ENCODE measurements around the gene IDI1.
A peak's percentile ranks its signal among the peaks of the same experiment; 100 is the strongest.

IDI1 gene

DNA sequence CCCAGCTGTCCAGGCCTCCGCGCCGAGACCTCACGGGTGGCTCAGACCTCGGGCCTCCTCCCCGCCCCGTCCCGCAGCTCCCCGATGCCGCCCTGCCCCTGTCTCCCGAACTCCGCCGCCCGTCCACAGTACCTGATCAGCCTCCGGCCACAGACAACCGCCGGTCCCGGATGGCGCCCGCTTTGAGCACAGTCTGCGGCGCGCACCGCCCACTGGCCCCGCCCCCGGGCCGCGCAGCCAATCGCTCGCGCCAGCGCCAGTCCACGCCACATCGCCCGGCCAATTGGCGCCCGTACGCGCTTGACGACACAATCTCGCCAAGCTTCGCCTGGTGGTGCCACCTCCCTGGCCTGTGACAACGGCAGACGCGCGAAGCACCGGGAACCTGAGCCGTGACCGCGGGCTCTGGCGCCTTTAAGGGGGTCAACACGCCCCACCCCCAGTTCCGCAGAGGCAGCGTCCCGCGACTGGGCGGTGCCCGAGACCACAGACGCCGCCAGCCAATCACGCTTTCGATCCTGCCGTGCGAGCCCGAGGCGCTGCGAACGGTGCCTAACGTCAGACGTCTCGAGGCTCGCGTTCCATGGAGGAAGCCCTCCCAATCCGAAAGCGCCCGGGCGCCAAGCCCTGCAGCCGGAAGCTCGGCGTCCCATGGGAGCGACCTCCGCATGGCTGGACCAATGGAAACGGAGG, at the start of gene IDI1:
IDI1 (minus strand) TSS at position 388 of the 693 bp plus-strand sequence; CDS start at position 272, 116 bp downstream.
- Histone ChIP-seq H3K4me3 (ENCODE audit: low read depth in 1 of 2, low read length in 2 of 2) (peak within 1 kb of the TSS; percentile 80 to 87), H3K27me3 (ENCODE audit: low read depth, low read length) (no peaks in the 10 kb centered on the region), H3K9me3 (ENCODE audit: control insufficient read depth in 1 of 2, low read length in 2 of 2) (no peaks in the 10 kb centered on the region), H3K36me3 (ENCODE audit: control insufficient read depth in 1 of 2, insufficient read depth in 2 of 2, low read length in 2 of 2) (peaks cover 4 to 7% of the 10 kb centered on the region in 2 donors), H3K27ac (ENCODE audit: low read length) (peak within 1 kb of the TSS; percentile 94), H3K4me1 (ENCODE audit: control insufficient read depth in 1 of 2, insufficient read depth in 2 of 2, low read length in 2 of 2) (peaks cover 4 to 24% of the 10 kb centered on the region in 2 donors)

DNA sequence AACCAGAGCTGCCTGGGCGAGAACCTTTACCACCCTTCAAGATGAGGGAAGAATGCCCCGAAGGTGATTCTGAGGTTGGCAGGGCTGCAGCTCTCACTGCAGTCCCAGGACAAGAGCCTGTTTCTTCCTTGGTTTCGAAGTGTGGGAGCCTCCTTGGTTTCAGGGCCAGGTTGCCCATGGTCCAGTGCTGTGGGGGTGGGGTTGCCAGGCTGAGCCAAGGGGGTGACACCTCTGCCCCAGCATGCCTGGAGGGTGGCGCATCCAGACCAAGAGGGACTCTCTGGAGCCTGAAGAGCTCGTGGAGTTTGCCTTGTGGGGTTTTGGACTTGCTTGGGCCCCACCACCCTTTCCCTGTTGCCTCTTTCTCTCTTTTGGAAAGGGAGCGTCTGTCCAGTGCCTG, 48.5 kb upstream of the IDI1 start:
- no peaks in the 10 kb centered on the region for H3K9me3 ChIP-seq (ENCODE audit: control insufficient read depth in 1 of 2, low read length in 2 of 2)
- no peaks in the 10 kb centered on the region for H3K27me3 ChIP-seq (ENCODE audit: low read depth, low read length)
- peaks cover 0 to 9% of the 10 kb centered on the region in 2 donors for H3K4me1 ChIP-seq (ENCODE audit: control insufficient read depth in 1 of 2, insufficient read depth in 2 of 2, low read length in 2 of 2)
- no peak overlapping the region for H3K4me3 ChIP-seq (ENCODE audit: low read depth in 1 of 2, low read length in 2 of 2)
- no peak overlapping the region for H3K27ac ChIP-seq (ENCODE audit: low read length)
- H3K36me3 ChIP-seq (ENCODE audit: control insufficient read depth in 1 of 2, insufficient read depth in 2 of 2, low read length in 2 of 2), result peaks cover 38 to 62% of the 10 kb centered on the region in 2 donors

DNA sequence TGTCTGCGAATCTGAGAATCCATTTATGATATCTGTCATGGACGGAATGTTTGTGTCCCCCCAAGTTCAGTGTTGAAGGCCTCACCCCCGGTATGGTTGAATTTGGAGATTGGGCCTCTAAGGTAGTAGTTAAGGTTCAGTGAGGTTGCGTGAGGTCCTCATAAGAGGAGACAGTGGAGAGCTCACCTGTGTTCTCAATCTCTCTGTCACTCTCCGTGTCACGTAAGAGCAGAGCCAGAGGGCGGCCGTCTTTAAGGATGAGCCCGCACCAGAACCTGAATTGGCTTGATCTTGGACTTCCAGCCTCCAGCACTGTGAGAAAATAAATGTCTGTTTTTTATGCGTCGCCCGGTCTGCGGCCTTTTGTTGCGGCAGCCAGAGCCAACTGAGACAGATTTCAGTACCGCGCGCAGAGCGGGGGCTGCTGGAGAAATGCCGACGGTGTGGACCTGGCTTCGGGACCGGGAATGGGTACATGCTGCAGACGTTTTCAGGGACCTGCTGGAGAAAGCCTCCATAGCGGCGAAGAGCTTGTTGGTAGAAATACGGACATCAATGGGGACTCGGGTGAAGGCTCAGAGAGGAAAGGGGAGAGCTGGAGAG, 47.5 kb upstream of the IDI1 start:
- Histone ChIP-seq H3K36me3 (ENCODE audit: control insufficient read depth in 1 of 2, insufficient read depth in 2 of 2, low read length in 2 of 2) (peaks cover 40 to 56% of the 10 kb centered on the region in 2 donors), H3K4me3 (ENCODE audit: low read depth in 1 of 2, low read length in 2 of 2) (no peak overlapping the region), H3K4me1 (ENCODE audit: control insufficient read depth in 1 of 2, insufficient read depth in 2 of 2, low read length in 2 of 2) (peaks cover 0 to 9% of the 10 kb centered on the region in 2 donors)

DNA sequence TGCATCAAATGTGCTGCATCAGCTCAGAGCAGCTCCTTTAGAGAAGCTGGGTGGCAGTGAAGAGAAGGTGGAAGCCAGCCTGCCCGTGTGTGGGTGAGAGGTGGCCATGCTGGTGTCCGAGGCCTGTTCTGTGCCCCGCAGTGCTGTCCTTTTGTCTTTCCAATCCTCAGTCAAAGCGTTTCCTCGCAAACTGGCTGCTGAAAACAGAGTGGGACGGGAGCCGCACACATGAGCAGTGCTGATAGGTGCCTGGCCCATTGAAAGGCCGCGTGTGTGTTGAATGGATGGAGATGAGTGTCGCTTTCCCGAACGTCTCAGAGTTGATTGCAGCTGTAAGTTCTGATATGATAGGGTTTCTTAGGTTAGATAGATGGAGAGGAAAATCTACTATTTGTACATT, 46.6 kb upstream of the IDI1 start:
- no peaks in the 10 kb centered on the region for H3K27me3 ChIP-seq (ENCODE audit: low read depth, low read length)
- no peaks in the 10 kb centered on the region for H3K9me3 ChIP-seq (ENCODE audit: control insufficient read depth in 1 of 2, low read length in 2 of 2)
- no peak overlapping the region for H3K4me3 ChIP-seq (ENCODE audit: low read depth in 1 of 2, low read length in 2 of 2)
- H3K27ac ChIP-seq (ENCODE audit: low read length), result no peak overlapping the region
- peaks cover 0 to 9% of the 10 kb centered on the region in 2 donors for H3K4me1 ChIP-seq (ENCODE audit: control insufficient read depth in 1 of 2, insufficient read depth in 2 of 2, low read length in 2 of 2)
- H3K36me3 ChIP-seq (ENCODE audit: control insufficient read depth in 1 of 2, insufficient read depth in 2 of 2, low read length in 2 of 2), result peaks cover 46 to 56% of the 10 kb centered on the region in 2 donors

More for the DNA sequence above, 47.5 kb upstream of the IDI1 start:
- no peaks in the 10 kb centered on the region for H3K27me3 ChIP-seq (ENCODE audit: low read depth, low read length)
- H3K27ac ChIP-seq (ENCODE audit: low read length), result no peak overlapping the region
- no peaks in the 10 kb centered on the region for H3K9me3 ChIP-seq (ENCODE audit: control insufficient read depth in 1 of 2, low read length in 2 of 2)

DNA sequence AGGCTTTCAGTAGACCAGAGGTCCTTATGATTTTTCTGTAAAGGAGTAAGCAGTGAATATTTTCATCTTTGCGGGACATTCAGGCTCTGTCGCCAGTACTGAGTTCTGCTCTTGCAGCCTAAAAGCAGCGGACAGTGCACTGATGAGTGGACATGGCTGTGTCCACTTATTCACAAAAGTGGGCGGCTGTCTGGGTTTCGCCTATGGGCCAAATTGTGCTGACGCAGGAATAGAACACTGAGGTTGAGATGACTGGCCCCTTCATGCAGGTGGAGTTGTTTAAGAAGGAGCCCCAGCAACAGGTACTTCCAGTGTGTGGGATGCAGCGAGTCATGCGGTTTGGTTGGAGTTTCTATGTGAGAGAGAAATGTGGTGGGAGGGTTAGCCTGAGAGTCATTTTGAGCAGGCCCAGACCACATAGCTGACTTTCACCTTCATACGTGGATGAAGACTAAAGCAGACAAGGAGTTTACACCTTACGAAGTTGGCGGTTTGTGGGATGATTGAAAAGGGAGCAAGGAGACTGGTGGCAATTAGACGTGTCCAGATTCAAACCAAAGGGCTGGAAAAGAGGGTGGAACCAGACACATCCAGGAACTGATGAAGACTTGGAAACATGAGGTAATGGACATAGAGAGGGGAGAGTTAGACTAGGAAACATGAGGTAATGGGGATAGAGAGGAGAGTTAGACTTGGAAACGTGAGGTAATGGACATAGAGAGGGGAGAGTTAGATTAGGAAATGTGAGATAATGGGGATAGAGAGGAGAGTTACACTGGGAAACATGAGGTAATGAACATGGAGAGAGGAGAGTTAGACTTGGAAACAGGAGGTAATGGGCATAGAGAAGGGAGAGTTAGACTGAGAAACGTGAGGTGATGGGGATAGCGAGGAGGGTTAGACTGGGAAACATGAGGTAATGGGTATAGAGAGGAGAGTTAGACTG, 45.5 kb upstream of the IDI1 start:
- Histone ChIP-seq H3K4me3 (ENCODE audit: low read depth in 1 of 2, low read length in 2 of 2) (no peak overlapping the region), H3K9me3 (ENCODE audit: control insufficient read depth in 1 of 2, low read length in 2 of 2) (no peaks in the 10 kb centered on the region), H3K27me3 (ENCODE audit: low read depth, low read length) (no peaks in the 10 kb centered on the region), H3K36me3 (ENCODE audit: control insufficient read depth in 1 of 2, insufficient read depth in 2 of 2, low read length in 2 of 2) (peaks cover 51 to 65% of the 10 kb centered on the region in 2 donors), H3K4me1 (ENCODE audit: control insufficient read depth in 1 of 2, insufficient read depth in 2 of 2, low read length in 2 of 2) (peaks cover 0 to 9% of the 10 kb centered on the region in 2 donors), H3K27ac (ENCODE audit: low read length) (no peak overlapping the region)

DNA sequence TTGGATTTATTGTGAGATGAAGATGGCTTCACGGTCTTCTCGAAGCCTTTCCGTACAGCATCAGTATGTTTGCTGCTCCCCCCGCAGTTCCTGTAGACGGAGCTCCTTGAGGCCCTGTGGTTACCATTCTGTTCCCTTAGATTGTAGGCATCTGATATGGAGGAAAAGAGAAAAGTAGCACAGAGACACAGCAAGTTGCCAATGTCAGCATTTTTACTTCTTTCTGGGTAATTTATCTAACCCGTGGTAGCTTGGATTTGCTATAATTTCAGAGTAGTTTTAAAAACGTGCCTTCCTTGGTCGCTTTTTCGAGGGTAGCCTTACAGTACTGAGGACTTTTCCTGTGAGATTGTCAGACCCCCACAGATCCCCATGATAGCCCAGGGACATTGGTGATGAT, 44.8 kb upstream of the IDI1 start:
- peaks cover 0 to 3% of the 10 kb centered on the region in 2 donors for H3K4me1 ChIP-seq (ENCODE audit: control insufficient read depth in 1 of 2, insufficient read depth in 2 of 2, low read length in 2 of 2)
- no peak overlapping the region for H3K27ac ChIP-seq (ENCODE audit: low read length)
- no peak overlapping the region for H3K4me3 ChIP-seq (ENCODE audit: low read depth in 1 of 2, low read length in 2 of 2)
- H3K9me3 ChIP-seq (ENCODE audit: control insufficient read depth in 1 of 2, low read length in 2 of 2), result no peaks in the 10 kb centered on the region
- H3K27me3 ChIP-seq (ENCODE audit: low read depth, low read length), result no peaks in the 10 kb centered on the region
- peaks cover 56 to 72% of the 10 kb centered on the region in 2 donors for H3K36me3 ChIP-seq (ENCODE audit: control insufficient read depth in 1 of 2, insufficient read depth in 2 of 2, low read length in 2 of 2)

DNA sequence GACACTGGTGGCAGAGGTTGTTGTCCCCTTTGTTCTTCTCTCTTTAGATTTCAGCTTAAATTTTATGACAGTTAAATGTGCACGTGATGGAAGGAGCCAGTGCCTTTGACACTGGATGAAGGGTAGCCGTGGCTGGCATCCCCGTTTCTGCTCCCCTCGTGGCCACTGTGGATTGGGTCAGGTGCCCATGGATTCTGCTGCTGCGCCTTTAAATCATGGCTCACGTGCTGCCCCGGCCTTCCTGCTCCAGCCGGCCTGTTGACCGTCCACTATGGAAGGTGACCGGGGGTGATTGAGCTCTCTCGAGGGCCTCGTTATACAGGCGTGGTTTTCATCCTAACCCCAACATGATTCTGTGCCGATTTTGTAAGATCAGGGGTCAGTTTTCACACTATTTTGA, 41.8 kb upstream of the IDI1 start:
- Histone ChIP-seq H3K9me3 (ENCODE audit: control insufficient read depth in 1 of 2, low read length in 2 of 2) (no peaks in the 10 kb centered on the region), H3K27me3 (ENCODE audit: low read depth, low read length) (no peaks in the 10 kb centered on the region), H3K27ac (ENCODE audit: low read length) (no peak overlapping the region), H3K4me1 (ENCODE audit: control insufficient read depth in 1 of 2, insufficient read depth in 2 of 2, low read length in 2 of 2) (no peaks in the 10 kb centered on the region), H3K36me3 (ENCODE audit: control insufficient read depth in 1 of 2, insufficient read depth in 2 of 2, low read length in 2 of 2) (peaks cover 68 to 82% of the 10 kb centered on the region in 2 donors), H3K4me3 (ENCODE audit: low read depth in 1 of 2, low read length in 2 of 2) (no peak overlapping the region)

DNA sequence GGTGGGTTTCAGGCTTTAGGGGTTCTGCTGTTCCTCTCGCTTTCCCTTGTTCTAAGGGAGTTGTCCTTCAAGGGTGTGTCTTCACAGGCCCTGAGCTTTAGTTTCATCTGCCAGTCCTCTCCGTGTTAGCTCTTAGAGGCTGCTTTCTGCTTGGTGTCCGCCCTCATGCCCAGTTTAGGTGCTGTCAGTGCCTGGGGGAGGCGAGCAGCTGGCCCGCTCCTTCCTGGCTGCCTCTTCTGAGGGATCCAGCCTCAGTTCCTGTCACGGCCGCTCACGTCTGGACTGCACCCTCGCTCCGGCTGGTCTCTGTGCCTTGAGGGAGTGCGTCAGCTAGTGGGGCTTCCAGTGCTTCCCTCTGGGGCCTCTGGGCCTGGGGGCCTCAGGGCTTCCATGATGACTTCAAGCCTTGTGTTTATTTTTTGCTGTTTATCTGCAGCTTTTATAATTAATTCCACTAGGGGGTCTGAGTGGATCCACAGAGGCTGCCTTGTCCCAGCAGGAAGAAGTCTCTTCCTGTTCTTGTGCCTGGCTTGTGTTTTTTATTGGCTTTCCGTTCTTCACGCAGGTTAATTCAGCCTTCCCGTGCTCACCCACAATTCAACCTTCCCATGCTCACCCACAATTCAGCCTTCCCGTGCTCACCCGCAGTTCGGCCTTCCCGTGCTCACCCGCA, 40.2 kb upstream of the IDI1 start:
- Histone ChIP-seq H3K4me1 (ENCODE audit: control insufficient read depth in 1 of 2, insufficient read depth in 2 of 2, low read length in 2 of 2) (no peaks in the 10 kb centered on the region), H3K9me3 (ENCODE audit: control insufficient read depth in 1 of 2, low read length in 2 of 2) (no peaks in the 10 kb centered on the region), H3K36me3 (ENCODE audit: control insufficient read depth in 1 of 2, insufficient read depth in 2 of 2, low read length in 2 of 2) (peaks cover 70 to 84% of the 10 kb centered on the region in 2 donors), H3K27me3 (ENCODE audit: low read depth, low read length) (no peaks in the 10 kb centered on the region), H3K4me3 (ENCODE audit: low read depth in 1 of 2, low read length in 2 of 2) (no peak overlapping the region), H3K27ac (ENCODE audit: low read length) (no peak overlapping the region)

DNA sequence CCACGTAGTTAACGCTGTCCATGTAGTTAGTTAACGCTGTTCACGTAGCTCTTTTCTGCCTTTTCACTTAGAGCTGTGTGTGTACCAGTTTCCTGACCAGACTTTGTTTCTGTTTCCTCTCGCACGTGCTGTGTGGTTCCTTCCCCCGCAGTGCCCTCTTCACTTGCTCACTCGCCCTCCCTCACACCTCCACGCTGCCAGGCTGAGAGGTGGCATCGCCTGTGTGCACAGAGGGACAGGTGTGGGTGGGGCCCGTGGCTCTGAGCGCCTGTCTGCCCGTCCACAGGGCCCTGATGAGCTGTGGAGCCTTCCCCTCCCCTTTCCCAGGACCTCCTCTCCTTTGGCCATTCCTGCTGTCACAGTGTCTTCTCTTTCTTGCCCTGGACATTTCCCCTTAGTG, 37.9 kb upstream of the IDI1 start:
- no peak overlapping the region for H3K27ac ChIP-seq (ENCODE audit: low read length)
- H3K4me1 ChIP-seq (ENCODE audit: control insufficient read depth in 1 of 2, insufficient read depth in 2 of 2, low read length in 2 of 2), result no peaks in the 10 kb centered on the region
- H3K36me3 ChIP-seq (ENCODE audit: control insufficient read depth in 1 of 2, insufficient read depth in 2 of 2, low read length in 2 of 2), result peaks cover 73 to 78% of the 10 kb centered on the region in 2 donors
- no peak overlapping the region for H3K4me3 ChIP-seq (ENCODE audit: low read depth in 1 of 2, low read length in 2 of 2)
- no peaks in the 10 kb centered on the region for H3K27me3 ChIP-seq (ENCODE audit: low read depth, low read length)
- no peaks in the 10 kb centered on the region for H3K9me3 ChIP-seq (ENCODE audit: control insufficient read depth in 1 of 2, low read length in 2 of 2)

DNA sequence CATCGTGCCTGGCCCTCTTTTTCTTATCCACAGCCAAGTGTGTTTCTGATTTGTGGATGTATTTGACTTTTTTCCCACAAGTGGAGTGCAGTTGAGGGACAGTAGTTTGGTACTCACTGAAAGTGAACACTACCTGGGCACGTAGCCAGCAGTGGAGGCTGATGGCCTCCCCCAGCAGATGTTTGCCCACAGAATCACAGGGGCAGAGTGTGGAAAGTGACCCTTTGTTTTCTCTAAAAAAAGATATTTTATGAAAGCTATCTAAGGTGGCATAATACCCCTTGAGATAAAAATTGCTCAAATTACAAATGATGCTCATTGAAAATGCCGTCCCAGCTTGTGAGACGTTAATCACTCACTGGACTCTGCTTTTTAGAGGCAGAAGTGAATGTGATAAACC, 36.3 kb upstream of the IDI1 start:
- Histone ChIP-seq H3K9me3 (ENCODE audit: control insufficient read depth in 1 of 2, low read length in 2 of 2) (no peaks in the 10 kb centered on the region), H3K27me3 (ENCODE audit: low read depth, low read length) (no peaks in the 10 kb centered on the region), H3K27ac (ENCODE audit: low read length) (no peak overlapping the region), H3K36me3 (ENCODE audit: control insufficient read depth in 1 of 2, insufficient read depth in 2 of 2, low read length in 2 of 2) (peaks cover 63 to 70% of the 10 kb centered on the region in 2 donors), H3K4me3 (ENCODE audit: low read depth in 1 of 2, low read length in 2 of 2) (no peak overlapping the region), H3K4me1 (ENCODE audit: control insufficient read depth in 1 of 2, insufficient read depth in 2 of 2, low read length in 2 of 2) (no peaks in the 10 kb centered on the region)
